NCI-H748 (cell line): ENCODE results near the gene PHF21B.

Source experiments
- DNase-seq: peaks from one replicate; lab custom pipeline; 2025; ENCODE audit not compliant: unreplicated experiment; lab: John Stamatoyannopoulos, UW

PHF21B gene

DNA sequence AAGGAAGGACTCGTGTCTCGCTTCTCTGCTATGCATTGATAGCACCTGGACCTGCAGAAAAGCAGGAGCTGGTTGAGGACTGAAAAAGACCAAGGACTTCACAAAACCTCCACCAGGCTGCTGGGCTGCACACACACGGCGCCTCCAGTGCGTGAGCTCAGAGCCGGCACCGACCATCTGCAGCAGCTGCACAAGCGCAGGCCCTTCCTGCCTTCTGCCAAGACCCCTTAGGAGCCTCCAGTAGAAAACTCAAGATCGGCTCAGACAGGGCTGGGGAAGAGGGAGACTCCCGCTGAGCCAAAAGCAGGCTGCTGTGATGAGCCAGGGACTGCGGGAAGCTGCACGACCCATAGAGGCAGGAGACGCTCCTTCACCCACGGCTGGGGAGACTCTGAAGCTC, 70.9 kb downstream of the PHF21B start:
- no peak for DNase-seq

DNA sequence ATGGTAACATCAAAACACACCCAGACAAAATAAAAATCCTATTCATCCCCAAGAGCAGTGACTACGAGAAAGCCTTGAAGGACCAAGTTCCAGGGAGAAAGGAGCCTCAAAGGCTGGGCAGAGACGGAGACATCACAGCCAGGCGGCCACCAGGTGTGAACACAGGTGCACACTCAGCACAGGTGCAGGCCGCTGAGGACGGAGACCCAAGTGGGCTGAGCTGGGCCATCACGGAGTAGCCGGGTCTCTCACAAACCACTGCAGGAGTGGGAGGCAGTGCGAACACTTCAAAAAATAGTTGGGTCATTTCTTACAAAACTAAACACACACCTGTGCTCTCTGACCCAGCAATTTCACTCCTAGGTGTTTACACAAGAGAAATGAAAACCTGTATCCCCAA, 72.6 kb downstream of the PHF21B start:
- no peak for DNase-seq

DNA sequence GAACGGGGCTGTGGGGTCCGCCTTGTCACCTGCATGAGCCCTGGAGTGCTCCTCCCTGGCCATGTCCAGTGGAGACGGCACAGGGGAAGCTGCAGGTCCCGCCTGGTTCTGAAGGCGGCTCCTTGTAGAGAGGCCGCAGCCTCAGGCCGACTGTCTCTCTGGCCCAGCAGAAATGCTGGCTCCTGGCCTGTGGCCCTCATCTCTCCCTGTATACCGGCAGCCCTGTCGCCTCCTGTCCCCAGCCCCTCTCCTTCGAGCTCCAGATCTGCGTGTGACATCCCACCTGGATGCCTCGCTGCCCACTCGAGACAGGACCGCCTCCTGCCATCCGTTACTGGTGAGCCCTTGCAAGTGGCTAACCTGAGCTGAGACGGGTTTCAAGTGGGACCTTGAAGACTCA, 73.6 kb downstream of the PHF21B start:
- no peak for DNase-seq

DNA sequence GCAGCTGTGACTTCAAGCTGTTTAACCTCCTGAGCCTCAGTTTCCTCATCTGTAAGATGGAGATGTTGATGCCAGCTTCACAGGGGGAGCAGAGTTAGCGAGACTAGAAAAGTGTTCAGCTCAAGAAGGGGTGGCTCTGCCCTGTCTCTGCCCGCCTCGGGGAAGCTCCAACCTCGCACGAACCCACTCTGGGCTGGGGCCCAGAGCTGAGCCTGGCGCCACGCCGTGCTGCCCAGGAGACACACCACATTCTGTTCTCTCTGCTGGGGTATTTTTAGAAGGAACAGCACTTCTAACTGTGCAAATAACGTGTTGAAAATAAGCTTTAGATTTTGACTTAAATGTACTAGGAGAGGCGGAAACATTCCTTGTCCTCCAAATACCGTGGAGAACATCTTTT, 74.1 kb downstream of the PHF21B start:
- DNase-seq: no peak

DNA sequence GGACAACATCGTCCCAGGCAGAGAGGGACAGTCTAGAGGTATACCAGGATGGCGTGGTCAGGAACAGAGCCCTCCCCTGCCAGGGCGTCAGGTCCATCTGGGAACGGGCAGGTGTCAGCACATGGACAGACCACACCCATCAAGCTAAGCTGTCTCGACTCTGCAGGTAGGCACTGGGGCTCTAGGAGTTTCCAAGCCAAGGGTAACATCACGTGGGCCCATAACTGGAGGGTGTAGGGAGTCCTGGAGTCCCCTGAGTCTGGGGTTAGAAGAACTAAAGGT, 75.4 kb downstream of the PHF21B start:
- no peak for DNase-seq

DNA sequence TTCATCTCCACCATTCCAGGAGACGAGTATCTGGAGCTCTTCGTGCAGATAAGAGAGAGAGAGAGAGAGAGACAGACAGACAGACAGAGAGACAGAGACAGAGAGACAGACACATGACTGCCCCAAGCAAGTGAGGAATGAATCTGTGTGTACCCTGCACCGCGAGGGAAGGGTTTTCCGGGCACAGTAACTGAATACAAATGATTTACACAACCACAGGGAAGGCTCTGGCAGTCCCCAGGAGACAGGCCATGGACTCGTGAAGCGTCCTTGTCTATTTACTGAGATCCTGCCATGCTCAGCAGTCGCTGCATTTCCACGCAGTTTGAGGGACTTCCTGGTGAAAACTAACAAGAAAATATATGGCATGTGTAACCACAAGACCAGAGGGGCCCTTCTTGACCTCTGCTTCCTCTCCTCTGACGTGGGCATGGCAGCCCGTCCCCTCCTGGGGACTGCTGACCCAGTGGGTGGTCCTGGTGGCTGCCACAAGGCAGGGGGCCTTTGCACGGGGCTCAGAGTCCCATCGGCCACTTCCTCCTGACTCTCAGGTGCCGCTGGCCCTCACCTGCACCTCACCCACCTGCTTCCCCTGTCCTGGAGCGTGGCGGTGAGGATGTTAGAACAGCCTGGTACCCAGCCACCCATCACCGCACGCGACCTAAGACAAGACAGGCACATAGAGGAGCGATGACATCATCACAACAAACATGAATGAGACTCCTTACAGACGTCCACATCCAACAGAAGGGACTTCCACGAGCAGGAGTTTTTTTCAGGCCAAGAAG, 75.9 kb downstream of the PHF21B start:
- no peak for DNase-seq

DNA sequence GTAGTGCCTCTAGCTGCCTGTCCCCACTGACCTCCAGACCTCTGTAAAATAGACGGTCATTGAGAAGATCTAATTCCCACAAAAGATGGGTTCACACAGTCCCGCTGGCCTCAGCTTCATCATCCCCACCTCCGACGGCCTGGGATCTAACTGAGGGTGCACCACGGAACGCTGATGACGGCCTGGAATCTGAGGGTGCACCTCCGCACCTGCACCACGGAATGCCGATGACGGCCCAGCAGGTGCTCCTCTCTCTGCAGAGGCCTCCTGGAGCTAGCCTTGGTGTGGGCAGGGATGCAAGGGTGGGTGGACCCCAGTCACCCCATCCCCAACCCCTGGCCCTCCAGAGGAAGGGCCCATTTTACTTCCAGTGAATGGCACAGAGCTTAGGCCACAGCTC, 77.3 kb downstream of the PHF21B start:
- DNase-seq: no peak

DNA sequence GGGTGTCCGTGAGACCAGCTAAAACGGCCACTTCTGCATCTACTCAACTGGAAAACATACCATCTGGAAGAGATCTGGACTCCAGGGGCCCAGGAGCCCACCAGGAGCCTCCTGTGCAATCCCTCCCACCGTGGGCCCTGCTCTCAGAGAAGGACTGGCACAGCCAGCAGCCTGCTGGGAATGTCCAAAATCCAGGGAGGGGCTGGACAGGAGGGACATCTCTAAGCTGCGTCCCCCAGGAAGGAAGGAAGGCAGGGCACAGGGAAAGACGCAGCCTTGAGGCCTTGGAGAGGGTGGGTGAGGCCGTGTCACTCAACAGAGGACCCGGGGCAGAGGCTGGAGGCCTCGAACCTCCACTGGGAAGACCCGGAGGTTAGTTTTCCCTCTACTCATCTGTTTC, 78.0 kb downstream of the PHF21B start:
- DNase-seq: no peak

DNA sequence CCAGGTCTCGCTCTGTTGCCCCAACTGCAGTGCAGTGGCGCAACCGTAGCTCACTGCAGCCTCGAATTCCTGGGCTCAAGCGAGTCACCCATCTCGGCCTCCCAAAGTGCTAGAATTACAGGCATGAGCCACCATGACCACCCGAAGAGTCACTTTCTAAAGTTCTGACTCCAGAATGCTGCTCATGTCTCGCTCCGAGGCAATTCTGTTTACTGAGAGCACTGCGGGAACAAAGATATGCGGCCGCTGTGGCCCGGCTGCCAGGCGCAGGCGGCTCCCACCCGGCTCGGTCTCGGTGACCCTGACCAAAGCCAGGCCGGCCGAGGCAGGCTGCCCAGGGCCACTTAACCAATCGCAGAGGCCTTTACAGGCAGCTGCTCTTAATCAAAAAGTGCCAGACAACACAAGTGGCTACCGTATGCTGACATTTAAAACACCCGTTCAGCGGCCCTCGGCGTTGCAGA, 78.7 kb downstream of the PHF21B start:
- DNase-seq: no peak

DNA sequence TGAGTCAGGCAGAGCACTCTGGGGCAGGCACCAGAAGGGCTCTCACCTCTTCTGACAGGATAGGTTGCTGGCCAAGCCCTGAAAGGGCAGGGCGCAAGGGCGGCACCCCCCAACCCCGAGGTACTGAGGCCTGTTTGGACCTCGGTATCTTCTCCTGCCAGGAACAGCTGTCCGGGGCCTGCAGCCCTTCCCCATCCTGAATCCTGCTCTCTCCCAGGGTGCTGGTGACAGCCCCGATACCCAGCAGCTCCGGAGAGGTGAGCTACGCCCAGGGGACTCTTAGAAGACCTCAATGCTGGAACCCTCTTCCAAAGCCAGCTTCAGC, 79.1 kb downstream of the PHF21B start:
- DNase-seq: no peak

DNA sequence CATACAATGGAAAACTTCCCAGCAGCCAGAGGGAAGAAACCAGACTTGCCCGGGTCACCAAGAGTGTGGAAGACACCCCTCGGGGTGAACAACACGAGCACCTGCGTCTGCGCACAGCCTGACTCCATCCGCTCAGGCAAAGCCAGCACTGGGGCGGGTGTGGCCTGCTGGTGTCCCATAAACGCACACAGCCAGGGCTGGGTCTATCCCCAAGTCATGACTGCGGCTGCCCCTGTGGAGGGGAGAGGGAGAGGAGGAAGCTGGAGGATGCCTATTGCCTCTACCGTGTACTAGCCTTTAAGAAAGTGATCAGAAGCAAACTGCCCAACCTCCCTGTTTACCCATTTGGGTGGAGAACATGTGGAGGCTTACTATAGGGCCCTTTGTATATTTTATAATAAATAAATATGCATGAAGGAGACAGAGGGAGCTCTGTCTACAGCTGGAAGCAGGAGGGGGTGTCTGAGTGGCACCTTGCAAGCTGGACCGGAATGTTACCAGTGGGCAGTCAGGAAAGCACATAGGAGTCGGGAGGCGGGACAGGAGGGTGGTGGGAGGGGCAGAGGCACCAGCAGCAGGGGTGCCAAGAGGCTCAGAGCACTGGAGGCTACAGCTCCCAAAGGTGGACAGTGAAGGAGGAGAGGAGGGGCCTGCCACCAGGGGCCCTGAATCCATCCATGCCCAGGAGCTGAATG, 79.6 kb downstream of the PHF21B start:
- no peak for DNase-seq

DNA sequence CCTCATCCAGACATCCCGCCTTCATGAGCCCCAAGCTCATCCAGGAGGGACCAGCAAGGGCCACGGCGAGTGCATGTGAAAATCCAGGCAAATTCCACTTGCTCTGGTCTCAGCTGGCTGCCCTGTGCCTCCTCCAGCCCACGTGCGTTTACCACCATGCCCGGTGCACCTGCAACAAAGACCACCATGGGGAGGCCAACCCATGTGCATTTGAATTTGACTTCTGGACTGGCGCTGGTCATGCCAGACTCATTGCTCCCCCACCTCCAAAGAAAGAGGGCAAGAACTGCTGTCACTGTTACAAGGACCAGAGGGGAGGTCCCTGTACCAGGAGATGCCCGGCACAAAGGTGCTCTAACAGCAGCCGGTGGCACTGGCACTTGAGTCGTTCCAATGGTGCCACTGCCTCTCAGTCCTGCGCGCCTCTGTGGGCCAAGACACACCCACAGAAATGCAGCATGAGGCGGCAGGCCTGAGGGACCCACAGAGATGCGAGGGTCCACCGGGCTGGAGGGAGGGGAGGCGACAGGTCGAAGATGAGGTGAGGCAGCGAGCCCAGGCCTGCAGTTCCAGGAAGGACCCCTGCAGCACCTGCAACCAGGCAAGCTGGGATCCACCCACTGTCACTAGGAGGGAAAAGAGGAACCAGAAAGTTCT, 80.3 kb downstream of the PHF21B start:
- no peak for DNase-seq

DNA sequence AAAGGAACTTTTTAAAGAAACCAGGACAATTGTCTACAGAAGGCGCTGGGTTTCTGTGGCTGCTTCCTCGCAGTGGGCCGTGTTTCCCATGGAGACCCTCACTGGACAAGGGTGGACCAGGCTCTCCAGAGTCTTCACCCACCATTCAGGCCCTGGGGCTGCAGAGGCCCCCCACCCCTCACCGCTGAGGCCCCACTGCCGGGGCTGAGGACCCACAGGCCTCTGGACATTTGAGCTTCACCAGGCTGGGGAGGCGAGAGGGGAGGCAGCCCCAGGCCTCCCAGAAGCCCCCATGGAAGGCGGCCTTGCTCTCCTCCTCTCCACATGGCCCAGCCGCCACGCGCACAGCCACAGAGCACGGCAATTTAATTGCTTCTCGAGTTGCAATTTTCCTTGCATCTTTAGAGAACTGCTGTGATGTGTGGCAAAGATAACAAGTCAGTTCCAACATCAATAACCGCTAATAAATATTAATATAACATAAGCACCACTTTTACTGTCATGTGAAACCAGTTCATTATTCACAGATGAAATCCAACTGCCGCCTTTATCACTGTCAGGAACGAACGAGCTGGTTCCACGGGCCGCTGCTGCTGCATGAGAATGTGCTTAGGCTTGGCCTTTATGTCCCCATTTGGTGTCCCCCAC, 81.0 kb downstream of the PHF21B start:
- no peak for DNase-seq

DNA sequence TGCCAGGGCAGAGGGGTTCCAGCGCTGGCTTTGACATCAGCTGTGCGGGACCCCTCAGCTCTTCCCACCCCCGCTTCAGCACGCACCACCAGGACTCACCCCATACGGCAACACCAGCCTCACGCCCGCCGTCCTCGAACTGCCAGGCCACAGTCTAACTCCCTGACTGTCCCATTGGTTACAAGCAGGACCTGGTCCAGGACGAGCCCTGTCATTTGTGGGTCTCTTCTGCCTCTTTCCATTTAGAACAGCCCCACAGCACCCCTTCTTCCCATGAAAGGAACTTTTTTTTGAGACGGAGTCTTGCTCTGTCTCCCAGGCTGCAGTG, 81.7 kb downstream of the PHF21B start:
- no peak for DNase-seq

DNA sequence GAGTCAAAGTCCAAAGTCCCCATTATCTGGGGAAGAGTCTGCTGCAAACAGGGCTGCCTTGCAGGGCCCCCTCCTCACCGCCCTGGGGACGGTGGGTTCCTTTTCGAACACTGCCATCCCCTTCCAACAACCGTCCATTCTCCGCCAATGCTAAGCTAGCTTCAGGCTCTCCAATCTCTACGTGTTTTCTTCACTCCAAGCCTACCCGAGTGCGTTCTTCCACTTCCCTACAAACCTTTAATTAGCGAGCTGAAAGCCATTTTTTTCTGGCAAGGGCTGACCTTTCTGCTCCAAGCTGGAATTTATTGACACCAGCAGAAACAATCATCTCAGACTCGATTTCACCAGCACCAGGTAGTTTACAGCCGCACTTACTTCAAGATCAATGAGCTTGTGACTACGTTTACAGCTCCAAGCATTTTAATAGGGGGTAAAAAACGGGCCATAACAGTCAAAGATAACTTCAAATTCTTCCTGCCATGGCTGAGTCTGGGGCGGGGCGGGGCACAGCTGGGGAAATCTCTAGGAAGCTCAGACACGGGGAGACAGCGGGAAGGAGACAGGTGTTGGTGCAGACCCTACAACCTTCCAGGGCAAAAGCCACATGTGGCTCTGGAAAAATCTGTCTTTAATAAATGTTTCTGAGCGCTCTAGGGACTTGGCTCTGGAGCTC, 82.2 kb downstream of the PHF21B start:
- no peak for DNase-seq

DNA sequence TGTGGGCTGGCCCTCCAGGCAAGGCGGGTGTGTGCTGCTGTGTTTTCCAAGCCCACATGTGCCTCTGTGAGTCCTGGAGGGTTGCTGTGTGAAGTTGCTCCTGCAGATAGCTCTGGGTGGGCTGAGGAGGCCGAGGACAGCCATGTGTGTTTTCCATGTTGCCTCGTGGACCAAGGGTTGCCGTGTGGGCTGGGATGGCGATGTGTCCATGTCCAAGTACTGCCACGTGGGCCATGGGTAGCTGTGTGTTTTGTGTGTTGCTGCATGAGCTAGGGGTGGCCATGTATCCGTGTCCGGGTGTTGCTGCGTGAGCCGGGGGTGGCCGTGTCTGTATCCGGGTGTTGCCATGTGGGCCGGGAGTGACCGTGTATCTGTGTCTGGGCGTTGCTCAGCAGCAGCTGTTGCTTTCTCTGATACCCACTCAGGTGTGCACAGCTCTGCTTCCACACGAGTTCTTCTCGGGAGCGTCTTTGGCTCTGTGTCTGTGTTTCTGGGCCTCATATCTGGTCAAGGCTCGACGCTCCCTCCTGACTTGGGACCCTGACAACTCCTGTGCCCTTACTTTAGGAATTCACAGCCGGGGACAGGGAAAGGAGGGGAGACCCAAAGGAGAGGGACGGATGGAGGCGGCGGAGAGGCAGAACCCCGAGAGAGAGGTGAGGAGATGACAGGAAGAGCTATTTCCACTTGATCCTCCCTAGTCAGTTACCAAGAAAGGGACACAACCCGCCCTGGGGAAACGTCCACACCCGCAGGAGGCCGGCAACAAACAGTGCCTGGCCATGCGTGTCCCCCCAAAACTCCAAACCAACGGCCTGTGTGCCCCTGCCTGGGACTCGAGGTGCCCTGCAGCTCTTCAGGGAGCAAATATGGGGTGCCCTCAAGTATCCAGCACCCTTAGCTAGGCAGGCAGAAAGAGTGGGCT, 83.1 kb downstream of the PHF21B start:
- no peak for DNase-seq

DNA sequence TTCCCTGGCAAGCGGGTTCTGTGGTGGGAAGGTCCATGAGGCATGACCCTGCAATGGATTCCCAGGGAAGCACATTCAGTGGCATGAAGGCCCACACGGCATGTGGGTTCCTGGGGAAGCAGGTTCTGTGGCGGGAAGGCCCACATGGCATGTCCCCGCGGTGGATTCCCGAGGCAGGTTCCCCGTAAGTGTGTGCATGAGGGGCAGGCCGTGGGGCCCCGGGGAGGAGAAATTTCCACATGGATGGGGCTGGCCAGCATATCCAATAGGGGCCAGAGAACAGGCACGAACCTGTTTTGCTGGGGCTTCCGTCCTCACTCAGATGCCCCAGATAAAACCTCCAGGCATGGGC, 83.7 kb downstream of the PHF21B start:
- no peak for DNase-seq

DNA sequence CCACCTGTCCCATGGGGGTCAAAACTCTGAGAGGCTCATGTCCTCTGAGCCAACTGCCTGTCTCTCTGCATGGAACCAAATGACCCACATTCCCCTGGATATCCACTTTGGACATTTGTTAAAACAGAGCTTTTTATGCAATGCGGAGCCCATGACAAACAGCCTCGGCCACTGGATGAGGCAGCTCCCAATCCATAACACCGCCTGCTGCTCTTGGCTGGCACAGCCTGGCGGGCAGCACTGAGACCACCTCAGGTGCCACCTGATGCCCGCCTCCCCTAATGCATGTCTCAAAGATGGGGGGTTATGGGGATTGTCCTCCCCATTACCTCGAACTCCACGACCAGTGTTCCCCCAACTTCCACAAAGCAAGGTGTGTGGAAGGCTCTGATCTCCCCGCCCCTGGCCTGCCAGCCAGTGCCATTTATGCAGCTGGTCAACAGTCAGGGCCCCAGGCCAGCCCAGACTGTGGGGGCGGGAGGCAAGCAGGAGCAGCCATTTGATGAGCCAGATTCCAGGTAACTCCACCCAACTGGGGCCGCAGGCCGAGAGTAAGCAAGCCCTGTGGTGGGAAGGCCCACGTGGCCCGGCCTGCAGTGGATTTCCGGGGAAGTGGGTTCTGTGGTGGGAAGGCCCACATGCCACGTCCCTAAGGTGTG, 84.2 kb downstream of the PHF21B start:
- no peak for DNase-seq

DNA sequence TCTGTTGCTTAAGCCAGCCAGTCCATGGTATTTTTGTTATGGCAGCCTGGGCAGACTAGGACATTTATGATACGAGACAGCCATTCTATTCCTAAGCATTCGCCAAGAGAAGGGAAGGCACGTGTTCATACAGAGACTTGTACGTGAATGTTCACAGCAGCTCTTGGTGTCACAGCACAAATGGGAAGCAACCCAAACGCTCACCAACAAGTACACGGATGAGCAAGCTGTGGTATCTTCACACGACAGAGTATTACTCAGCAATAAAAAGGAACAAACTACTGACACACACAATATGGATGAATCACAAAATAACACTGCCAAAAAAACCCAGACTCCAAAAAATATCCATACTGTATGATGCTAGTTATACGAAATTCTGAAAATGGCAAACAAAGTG, 85.1 kb downstream of the PHF21B start:
- no peak for DNase-seq

DNA sequence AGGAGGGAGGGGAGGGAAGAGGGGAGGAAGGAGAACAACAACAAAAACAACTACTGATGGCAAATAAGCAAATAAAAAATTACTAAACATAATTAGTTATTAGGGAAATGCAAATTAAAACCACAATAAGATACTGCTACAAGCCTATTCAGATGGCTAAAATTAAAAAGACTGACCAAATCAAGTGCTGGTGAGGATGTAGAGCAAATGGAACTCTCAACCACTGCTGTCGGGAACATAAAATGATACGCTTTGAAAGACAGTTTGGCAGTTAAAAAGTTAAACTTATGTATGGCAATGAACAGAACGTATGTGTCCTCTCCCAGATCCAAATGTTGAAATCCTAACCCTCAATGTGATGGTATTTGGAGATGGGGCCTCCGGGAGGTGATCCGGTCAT, 85.7 kb downstream of the PHF21B start:
- DNase-seq: no peak
